ENCODE measurements around the gene KATNBL1.
"Not testable (repeated sequence)": the region's sequence is repeated elsewhere in the genome, so short reads cannot be mapped to it uniquely, and the experiment has no call there.

KATNBL1 gene

DNA sequence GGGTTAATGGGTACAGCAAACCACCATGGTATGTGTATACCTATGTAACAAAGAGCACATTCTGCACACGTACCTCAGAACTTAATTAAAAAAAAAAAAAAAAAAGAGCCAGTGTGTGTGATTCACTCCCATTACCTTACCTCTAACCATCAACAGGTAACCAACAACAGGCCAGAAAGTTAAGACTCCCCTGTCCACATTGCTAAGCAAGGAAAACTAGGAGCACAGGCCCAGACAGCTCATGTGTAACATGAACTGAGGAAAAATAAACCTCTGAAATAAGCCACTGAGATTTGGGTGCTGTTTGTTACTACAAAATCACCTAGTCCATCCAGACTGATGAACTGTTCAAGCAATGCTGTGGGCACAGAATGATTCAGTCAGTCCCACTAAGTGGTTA, 6.0 kb downstream of the KATNBL1 start:
- DNase-seq, result no peak

GRCh38 chr15:34203305-34203704, 6.6 kb downstream of the KATNBL1 start:
- no peak for DNase-seq

- DNase-seq, result not testable (repeated sequence)
Measured at GRCh38 chr15:34193272-34193671, 16.6 kb downstream of the KATNBL1 start.

GRCh38 chr15:34188711-34189110, 21.2 kb downstream of the KATNBL1 start:
- no peak for DNase-seq

DNA sequence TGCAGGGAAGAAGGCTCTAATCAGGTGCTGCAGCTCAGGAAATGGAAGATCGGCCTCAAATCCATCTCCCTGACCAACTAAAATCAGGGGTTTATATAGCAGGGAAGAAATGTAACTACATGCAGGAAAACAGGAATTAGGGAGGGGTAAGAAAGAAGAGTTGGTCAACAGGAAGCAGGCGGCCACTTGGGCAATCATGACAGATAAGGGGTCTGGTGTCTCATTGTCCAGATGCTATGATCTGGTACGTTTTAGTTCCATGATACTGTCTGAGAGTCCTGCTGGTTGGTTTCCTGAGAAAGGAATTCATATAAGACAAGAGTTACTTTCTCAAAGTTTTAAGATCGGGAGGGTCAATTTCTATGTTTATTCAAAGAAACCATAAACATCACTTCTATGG, 24.2 kb downstream of the KATNBL1 start:
- DNase-seq, result no peak

DNA sequence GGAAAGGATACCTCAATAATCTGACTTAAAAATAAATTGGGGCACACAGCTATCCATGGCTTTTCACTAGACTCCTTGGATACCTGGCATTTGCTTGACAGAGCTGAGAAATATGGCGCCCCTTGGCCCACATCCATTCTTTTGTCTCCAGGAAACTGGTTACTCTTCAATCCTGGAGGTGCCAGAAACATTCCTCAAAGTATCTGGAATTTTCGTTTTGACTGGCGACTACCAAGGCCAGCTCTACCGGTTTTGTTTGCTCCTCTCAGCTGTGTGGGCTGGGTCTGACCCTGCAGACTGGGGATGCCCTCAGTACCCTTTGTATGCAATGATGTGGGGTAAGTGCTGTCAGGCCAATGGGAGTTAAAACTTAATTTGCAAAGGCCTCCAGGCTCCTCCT, 27.0 kb downstream of the KATNBL1 start:
- DNase-seq, result peak in 3 of 56 donors; percentile 0 to 9 (median 6)

DNA sequence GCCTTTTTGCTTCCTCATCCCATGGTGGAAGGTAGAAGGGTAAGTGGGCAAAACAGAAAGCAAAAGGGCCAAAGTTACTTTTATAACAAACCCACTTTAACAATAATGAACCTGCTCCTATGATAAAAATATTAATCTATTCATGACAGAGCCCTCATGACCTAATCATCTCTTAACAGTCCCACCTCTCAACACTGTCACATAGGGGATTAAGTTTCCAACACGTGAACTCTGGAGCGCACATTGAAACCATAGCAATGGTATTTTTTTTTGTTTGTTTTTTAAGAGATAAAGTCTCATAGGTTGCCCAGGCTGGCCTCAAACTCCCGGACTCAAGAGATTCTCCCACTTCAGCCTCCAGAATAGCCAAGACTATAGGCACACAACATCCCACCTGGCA, 30.7 kb downstream of the KATNBL1 start:
- no peak for DNase-seq

GRCh38 chr15:34165987-34166573, 43.8 kb downstream of the KATNBL1 start:
- DNase-seq, result not testable (repeated sequence)

DNA sequence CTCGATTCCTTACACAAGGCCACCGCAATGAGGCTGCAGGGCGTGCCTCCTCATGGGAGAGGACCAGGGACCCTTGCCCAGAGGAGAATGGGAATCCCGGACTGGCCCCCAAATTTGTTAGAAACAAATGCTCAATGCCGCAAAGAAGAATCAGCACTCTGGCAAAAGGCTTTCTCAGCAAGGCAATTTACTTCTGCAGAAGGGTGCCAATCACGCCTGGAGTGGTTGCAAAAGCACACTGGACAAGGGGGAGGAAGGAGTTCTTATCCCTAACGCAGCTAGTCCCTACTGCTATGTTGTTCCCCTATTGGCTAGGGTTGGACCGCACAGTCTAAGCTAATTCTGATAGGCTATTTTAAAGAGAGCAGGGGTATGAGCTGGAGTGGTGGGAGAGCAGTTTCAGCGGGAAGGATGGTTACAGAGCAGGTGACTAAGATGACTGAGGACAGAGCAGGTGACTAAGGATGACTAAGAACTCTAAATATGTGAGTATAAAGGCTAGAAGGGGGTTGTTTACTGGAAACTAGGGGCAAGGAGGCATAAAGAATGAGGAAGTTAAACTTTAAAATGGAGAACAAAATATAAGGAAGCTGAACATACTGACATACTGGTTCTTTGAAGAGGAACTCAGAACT, 48.5 kb downstream of the KATNBL1 start:
- no peak for DNase-seq

GRCh38 chr15:34160735-34161134, 49.2 kb downstream of the KATNBL1 start:
- no peak for DNase-seq

GRCh38 chr15:34158355-34158754, 51.5 kb downstream of the KATNBL1 start:
- no peak for DNase-seq

- DNase-seq, result no peak
Measured at GRCh38 chr15:34155859-34156258, 54.0 kb downstream of the KATNBL1 start.

- peak in 1 of 56 donors; percentile 0 for DNase-seq
Measured at GRCh38 chr15:34154725-34155204, 55.1 kb downstream of the KATNBL1 start.

DNA sequence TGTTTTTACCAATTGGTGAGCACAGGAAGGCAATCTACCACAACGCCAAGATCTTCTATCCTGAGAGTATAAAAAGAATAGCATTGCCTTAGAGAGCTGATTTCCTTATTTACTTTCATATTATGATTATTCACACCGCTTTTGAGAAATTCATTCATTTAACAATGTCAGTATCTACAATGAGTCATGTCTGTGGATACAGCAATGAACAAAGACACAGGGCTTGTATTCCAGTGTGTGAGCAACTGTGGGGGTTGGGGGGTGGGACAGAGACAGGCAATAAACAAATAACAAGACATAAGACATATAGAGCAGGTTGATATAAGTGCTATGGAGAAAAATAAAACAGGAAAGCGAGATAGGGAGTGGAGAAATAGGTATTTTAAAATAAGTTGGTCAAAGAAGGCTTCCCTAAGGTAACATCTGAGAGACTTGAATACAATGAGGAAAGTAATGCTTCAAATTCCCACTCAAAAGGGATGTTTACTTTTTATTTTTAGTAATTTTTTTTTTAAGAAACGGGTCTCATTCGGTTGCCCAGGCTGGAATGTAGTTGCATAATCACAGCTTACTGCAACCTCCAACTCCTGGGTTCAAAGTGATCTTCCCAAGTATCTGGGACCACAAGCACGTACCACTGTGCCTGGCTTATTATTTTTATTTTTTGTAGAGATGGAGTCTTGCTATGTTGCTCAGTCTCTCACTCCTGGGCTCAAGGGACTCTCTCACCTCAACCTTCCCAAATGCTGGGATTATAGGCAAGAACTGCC, 62.3 kb downstream of the KATNBL1 start:
- no peak for DNase-seq

GRCh38 chr15:34133511-34133910, 76.4 kb downstream of the KATNBL1 start:
- DNase-seq, result no peak

DNA sequence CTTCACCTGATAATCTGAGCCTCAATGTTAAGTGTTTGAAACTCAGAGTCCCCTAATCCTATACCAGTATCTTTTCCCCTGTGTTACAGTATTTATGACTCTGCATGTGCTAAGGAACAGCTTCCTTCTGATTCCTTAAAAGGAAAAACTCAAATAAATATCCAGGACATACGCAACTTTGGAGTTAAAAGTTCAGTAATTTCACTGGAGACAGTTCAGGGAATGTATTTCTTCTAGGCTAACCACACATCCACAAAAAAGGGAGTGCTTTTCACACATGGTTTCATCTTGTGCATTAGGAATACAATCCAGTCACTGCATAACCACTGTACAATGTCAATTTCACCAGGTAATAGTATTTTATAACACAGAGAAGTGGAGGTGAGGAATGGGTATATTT, 77.0 kb downstream of the KATNBL1 start:
- no peak for DNase-seq

DNA sequence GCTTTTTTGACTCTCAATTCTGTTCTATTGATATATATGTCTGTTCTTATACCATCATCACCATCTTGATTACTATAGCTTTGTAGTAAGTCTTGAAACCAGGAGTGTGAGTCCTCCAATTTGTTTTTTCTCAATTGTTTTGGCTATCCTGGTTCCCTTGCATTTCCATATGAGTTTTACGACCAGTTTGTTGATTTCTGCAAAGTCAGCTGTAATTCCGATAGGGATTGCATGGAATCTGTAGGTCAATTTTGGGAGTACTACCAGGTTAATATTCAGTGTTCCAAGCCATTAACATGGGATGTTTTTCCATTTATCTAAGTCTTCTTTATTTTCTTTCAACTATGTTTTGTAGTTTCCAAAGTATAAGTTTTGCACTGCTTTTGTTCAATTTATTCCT, 81.0 kb downstream of the KATNBL1 start:
- no peak for DNase-seq

- no peak for DNase-seq
Measured at GRCh38 chr15:34126522-34126921, 83.4 kb downstream of the KATNBL1 start.

- no peak for DNase-seq
Measured at GRCh38 chr15:34125945-34126344, 84.0 kb downstream of the KATNBL1 start.

DNA sequence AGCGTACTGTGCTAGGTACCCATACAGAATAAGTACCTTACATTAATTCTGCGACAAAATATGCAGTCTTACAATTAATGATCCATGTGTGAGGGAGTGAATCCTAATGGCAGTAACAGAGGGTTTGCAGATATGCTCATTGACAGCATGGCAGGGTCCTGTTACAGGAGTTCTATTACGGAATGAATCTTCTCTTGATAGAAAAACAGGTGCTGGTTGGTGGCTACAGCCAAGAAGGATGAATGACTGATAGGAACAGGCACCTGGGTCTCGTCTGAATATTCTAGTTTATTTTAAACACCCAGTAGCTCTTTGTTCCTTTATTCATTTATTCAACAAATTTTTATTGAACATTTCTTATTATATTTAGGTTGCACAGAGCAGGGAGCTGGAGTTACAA, 85.2 kb downstream of the KATNBL1 start:
- no peak for DNase-seq

DNA sequence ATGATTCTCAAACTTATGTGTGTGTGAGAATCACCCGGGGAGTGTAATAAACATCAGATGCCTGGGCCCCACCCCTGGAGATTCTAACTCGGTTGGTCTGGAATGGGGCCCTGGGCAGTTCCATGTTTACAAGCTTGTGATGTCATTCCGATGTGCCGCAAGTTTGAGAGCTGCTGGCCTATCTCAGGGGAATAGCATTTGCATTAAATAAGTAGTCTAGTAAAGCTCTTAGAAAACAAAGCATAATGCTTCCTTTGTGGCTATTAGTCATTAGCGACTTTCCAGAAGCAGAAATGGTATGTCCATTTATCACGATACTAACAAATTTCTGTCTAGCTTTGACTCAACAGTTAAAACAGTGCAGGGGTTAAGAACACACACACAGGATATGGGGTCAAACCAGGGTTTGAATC, 87.1 kb downstream of the KATNBL1 start:
- DNase-seq, result no peak

DNA sequence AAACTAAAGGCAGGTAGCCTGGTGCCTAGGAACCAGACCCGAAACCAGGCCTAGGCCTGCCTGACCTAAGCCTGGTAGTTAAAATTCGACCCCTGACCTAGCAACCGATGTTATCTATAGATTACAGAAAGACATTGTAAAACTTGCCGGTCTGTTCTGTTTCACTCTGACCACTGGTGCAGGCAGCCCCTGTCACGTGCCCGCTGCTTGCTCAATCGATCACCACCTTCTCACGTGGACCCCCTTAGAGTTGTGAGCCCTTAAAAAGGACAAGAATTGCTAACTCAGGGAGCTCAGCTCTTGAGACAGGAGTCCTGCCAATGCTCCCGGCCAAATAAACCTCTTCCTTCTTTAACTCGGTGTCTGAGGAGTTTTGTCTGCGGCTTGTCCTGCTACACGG, 88.1 kb downstream of the KATNBL1 start:
- DNase-seq, result not testable (repeated sequence)

DNA sequence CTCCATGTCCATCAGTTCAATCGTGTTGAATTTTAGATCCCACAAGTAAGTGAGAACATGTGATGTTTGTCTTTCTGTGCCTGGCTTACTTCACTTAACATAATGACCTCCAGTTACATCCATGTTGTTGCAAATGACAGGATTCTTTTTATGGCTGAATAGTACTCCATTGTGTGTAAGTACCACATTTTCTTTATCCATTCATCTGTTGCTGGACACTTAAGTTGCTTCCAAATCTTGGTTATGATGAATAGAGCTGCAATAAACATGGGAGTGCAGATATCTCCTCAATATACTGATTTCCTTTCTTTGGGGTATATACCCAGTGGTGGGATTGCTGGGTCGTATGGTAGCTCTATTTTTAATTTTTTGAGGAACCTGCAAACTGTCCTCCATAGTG, 89.5 kb downstream of the KATNBL1 start:
- not testable (repeated sequence) for DNase-seq

Measured in amygdala (tissue), 56 donors.